Measurements from ENCODE around the gene TMEM183A.

Gene TMEM183A

DNA sequence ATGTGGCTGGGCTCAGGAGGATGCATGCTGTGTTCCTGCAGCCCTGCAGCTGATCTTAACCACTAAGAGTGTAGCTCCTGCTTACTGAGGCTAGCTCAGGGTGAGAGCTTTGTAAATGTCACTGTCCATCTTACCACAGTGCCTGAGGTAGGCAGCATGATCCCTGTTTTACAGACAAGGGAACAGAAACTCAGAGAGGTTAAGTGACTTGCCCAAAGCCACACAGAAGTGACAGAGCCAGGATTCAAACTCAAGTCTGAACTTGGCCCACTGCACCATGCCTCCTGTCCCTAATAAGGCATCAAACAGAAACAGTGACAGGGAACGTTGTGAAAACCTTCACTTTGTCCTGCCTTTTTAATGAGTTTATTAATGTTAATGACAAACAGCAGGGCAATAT, 47.0 kb downstream of the TMEM183A start:
- H3K4me3 ChIP-seq (ENCODE audit: low read length), result no peak overlapping the region
- TF ChIP-seq ZNF274 (IDR thresholded peaks at IDR 0.05; ENCODE audit: low read depth, low read length), result no peak

DNA sequence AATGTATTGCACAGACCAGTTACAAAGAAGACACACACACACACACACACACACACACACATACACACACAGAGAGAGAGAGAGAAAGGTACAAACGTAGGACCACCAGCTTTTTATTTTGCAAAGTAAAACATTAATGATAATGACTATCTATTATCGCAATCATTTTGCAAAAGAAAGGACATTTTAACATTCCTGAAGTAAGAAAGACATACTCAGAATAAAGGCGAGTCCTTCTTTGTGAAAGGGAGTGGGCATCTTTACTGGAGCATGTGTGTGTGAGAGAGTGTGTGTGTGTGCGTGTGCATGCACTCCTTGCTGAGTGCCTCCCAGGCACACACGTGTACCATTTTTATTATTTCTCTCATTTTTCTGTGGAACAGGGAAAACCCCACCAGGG, 47.5 kb downstream of the TMEM183A start:
- no peak overlapping the region for H3K4me3 ChIP-seq (ENCODE audit: low read length)
- no peak for TF ChIP-seq ZNF274 (IDR thresholded peaks at IDR 0.05; ENCODE audit: low read depth, low read length)

DNA sequence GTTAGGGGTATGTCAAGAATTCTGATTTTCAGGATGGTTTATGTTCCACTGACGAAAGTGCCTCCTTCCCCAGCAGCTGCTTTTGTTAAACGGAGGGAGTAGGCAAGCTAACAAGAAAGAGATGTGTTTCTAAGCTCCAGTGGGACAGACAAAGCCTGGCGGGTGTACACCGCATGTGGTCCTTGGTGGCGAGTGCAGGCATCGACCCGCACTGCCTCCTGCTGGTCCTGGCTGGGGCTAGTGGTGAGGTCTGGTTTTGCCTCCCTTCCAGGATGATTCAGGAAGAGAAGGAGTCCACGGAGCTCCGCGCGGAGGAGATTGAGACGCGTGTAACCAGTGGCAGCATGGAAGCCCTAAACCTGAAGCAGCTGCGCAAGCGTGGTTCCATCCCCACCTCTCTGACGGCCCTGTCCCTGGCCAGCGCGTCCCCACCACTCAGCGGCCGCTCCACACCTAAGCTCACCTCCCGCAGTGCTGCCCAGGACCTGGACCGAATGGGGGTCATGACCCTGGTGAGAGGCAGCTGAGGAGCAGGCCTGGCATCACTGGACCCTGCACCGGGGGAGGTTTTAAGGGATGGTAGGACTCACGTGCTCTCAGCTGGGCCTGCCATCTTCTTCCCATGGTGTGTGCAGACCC, 48.1 kb downstream of the TMEM183A start:
- no peak for TF ChIP-seq ZNF274 (IDR thresholded peaks at IDR 0.05; ENCODE audit: low read depth, low read length)
- no peak overlapping the region for H3K4me3 ChIP-seq (ENCODE audit: low read length)

DNA sequence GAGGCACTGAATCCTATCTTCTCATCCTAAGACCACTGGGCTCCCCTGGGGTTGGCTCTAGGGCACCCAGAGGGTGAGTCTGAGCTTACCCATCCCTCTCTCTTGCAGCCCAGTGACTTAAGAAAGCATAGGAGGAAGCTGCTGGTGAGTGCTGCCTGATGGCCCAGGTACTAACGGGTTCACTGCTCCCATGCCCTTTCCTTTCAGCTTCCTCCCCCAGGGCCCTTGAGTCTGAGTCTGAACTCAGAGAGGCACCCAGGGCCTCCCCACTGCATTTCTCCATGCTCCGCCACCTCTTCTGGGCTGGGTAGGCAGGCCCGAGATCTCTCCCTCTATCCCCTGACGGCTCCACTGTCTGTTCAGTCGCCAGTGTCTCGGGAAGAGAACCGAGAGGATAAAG, 48.8 kb downstream of the TMEM183A start:
- no peak overlapping the region for H3K4me3 ChIP-seq (ENCODE audit: low read length)
- TF ChIP-seq ZNF274 (IDR thresholded peaks at IDR 0.05; ENCODE audit: low read depth, low read length), result no peak

DNA sequence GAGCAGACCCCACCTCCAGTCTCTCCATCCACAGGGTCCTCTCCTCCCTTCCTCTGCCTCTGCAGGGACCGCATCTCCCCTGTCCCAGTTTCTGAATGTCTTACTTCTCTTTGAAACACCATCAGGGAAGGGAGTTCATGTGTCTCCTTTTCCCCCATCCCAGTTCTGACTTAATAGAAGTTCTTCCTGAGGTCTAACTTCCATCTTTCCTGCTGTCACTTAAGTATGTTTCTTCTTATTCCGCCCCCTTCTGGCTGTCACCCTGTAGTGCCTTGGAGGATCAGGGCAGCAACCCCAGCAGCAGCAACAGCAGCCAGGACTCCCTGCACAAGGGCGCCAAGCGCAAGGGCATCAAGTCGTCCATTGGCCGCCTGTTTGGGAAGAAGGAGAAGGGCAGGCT, 49.3 kb downstream of the TMEM183A start:
- no peak for TF ChIP-seq ZNF274 (IDR thresholded peaks at IDR 0.05; ENCODE audit: low read depth, low read length)
- H3K4me3 ChIP-seq (ENCODE audit: low read length), result no peak overlapping the region

DNA sequence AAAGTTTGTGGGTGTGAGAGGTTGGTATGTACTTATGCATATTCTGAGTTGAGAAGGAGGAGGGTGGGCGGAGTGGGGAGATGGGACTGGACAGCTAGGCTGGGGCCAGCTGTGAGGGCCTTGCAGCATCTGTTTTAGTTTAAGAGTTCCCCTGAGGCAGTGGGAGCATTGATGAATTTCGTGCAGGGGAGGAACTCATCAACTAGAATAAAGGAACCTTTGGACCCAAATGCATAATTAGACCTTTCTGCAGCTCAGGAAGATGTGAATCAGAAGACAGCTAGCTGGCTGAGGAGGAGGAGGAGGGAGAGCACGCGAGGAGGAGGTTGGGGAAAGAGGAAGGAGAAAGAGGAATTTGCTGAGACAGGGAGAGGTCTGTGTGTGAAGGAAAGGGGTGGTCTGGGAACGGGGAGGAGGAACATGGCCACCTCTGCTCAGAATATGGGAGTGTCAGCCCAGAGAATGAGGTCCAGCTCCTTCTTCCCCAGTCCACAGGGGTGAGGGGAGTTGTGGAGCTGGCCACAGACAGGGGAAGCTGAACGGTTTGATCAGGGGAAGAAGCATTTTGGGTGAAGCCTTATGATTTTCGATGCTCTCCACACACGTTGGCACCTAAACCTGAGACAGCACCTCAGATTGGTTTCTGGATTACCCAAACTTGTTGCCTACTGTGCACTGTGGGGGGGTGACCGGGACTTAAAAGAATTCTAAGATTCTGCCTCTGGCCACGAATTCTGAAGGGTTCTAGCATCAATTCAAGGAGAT, 50.9 kb downstream of the TMEM183A start:
- no peak overlapping the region for H3K4me3 ChIP-seq (ENCODE audit: low read length)
- no peak for TF ChIP-seq ZNF274 (IDR thresholded peaks at IDR 0.05; ENCODE audit: low read depth, low read length)

DNA sequence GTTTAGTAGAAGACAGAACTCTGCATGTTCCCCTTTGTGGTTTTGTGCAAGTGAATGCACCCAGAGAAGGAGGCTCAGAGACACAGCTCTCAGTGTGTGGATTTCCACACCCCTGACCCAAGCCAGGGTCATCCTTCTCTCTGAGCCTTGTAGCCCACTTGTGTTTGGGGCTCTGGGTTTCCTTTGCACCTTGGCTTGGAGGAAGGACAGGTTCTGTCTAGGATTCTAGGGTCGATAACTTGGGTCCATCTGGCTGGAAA, 51.4 kb downstream of the TMEM183A start:
- no peak overlapping the region for H3K4me3 ChIP-seq (ENCODE audit: low read length)
- no peak for TF ChIP-seq ZNF274 (IDR thresholded peaks at IDR 0.05; ENCODE audit: low read depth, low read length)

DNA sequence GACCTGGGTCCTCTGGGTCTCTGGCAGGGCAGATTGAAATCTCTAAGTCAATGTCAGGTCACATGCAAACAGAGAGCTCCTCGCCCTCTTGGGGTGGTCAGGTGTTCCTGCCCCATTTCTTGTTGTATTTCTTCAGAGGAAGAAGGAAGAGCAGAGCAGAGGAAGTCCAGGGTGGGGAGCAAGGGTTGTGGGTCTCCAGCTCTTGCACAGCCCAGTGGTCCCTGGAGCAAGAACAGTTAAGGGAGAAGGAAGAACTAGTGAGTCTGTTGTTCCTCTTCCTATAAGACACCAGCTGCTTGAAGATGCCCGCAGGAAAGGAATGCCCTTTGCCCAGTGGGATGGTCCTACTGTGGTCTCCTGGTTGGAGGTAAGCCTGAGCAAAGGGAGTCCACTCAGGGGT, 52.3 kb downstream of the TMEM183A start:
- H3K4me3 ChIP-seq (ENCODE audit: low read length), result no peak overlapping the region
- TF ChIP-seq ZNF274 (IDR thresholded peaks at IDR 0.05; ENCODE audit: low read depth, low read length), result no peak

DNA sequence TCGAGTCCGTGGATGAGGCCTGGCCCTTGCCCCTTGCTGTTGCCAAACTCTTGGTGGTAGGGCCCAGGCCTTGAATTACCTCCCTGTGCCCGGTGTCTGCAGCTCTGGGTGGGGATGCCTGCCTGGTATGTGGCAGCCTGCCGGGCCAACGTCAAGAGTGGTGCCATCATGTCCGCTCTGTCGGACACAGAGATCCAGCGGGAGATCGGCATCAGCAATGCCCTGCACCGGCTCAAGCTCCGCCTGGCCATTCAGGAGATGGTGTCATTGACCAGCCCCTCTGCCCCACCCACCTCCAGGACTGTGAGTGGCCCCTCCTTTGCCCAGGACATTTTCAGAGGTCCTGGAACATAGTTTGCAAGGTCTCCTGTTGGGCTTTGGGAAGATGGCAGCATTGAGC, 52.9 kb downstream of the TMEM183A start:
- no peak overlapping the region for H3K4me3 ChIP-seq (ENCODE audit: low read length)
- no peak for TF ChIP-seq ZNF274 (IDR thresholded peaks at IDR 0.05; ENCODE audit: low read depth, low read length)

DNA sequence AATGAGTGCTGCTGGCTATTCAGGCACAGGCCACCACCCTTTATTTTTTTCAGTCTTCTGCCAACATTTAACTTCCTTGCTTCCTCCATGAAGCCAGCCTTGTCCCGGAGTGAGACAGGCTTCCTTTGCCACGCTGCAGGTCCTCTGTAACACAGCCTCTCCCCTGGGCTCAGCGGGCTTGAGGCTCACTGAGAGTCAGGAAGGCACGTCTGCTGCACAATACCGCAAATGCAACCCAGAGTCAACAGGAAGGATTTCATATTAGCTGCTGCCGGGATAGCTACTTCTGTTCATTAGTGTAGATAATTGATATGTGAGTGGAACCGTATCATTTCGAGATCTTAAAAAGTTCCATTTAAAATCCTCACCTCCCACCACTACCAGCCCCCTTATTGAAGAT, 56.1 kb downstream of the TMEM183A start:
- no peak for TF ChIP-seq ZNF274 (IDR thresholded peaks at IDR 0.05; ENCODE audit: low read depth, low read length)
- no peak overlapping the region for H3K4me3 ChIP-seq (ENCODE audit: low read length)

DNA sequence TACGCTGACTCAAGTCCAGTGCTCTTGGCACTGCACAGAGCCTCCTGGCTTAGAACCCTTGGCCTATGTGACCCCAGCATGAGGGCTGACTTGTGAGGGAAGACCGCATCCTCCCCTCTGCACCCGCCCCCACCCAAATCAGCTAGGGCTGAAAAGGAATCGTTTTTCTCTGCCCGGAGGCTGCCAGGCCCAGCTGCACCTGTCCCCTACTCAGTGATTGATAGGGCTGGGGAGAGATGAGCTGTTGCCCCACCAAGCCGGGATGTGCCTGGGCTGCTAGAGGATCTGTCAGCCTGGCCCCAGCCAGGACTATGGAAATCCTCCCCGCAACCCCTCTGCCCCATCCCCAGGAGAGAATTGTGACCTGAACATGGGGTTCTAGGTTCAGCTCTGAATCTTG, 58.0 kb downstream of the TMEM183A start:
- no peak for TF ChIP-seq ZNF274 (IDR thresholded peaks at IDR 0.05; ENCODE audit: low read depth, low read length)
- no peak overlapping the region for H3K4me3 ChIP-seq (ENCODE audit: low read length)

DNA sequence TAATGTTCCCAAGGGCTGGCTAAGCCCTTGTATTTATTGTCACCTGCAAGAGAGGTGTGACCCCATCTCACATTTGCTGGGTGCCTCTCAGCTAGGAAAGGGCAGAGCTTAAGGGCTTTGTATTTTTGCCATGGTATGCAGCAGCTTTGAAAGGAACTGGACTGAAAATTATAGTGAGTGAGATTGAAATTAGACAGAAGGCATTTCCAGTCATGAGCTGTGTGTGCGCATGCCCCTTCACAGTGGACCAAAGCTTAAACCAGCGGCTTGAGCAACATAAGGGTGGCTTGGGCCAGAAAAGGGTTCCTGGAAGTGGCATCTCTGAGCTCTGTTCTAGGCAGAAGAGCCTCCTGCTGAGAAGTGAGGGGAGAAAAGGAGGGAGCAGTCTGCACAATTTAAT, 58.8 kb downstream of the TMEM183A start:
- no peak for TF ChIP-seq ZNF274 (IDR thresholded peaks at IDR 0.05; ENCODE audit: low read depth, low read length)
- H3K4me3 ChIP-seq (ENCODE audit: low read length), result no peak overlapping the region

DNA sequence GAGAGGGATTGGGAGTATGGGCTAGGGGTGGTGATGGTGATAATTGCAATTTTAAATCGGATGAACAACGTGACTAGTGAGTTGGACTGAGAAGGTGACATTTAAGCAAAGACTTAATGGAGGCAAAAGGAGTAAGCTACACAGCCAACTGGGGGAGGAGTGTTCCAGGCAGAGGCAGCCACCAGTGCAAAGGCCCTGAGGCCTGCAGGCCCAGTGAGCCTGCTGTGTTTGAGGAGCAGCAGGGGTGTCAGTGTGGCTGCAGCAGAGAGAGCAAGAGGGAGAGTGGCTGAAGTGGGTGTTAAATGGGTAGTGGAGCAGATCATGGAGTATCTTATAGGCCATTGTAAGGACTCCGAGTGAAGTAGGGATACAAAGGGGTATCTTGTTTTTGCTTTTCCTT, 59.8 kb downstream of the TMEM183A start:
- no peak for TF ChIP-seq ZNF274 (IDR thresholded peaks at IDR 0.05; ENCODE audit: low read depth, low read length)
- no peak overlapping the region for H3K4me3 ChIP-seq (ENCODE audit: low read length)

DNA sequence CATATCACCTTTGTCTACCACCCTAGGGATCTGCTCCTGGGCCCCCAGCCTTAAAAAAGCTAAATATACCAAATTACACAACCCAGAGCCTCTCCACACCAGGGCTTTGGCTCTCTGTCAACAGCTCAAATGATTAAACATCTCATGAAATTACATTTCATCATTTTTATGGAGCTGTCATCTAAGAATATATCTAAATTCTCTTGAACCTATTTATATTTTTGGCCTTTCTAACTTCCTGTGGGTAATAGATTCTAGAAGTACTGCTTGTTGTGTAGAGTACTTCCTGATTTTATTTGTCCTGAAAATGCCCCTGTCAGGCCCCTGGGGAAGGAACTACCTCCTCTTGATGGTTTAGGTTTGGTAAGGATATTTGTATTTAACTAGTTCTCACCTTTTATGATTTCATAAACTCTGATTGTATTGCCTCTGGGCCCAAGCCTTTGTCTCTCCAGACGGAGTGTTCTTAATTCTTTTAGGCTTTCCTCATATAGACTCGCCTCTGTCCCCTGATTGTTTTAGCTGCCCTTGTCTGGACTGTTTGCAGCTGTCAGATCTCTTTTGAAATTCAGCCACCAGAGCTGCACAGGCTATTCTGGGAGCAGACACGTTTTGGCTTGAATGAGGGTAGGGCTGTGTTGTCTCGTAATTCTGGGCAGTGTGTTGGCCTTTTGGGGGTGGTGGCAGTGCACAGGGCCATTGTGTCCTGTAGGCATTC, 62.0 kb downstream of the TMEM183A start:
- no peak for TF ChIP-seq ZNF274 (IDR thresholded peaks at IDR 0.05; ENCODE audit: low read depth, low read length)
- no peak overlapping the region for H3K4me3 ChIP-seq (ENCODE audit: low read length)

DNA sequence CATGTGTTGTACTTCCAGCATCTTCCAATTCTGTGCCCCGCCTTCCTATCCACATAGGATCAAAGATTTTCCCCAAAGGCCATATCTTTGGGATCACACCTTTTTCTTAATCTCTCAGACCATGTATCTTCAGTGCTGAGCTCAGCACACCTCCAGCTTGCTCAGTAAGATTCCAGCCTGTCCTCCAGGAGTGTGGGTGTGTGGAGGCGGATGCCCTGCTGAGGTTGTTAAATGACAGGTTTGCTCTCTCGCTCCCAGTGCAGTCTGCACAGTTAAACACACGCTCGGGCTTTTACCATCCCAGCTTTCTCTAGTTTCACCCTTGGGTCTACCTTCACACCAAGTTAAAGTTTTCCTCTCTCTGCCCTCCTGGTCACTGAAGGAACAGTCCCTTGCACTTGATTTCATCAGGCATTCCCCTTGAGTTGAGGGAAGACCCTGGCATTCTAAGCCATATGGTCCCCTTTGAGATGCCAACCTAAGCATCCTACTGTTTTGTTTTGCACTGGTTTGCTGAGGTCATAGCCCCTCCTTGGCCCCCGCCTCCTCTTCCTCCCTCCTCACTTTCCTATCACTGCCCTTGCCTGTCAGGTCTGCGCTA, 64.9 kb downstream of the TMEM183A start:
- TF ChIP-seq ZNF274 (IDR thresholded peaks at IDR 0.05; ENCODE audit: low read depth, low read length), result no peak
- H3K4me3 ChIP-seq (ENCODE audit: low read length), result no peak overlapping the region

Measured in GM08714 (cell line).